ENCODE measurements around the gene MARCHF2. TPM values are rescaled to one million over a fixed set of nuclear protein-coding genes. Genes with fewer than 3 reads are reported as not detected.
A peak's percentile ranks its signal among the peaks of the same experiment; 100 is the strongest.

MARCHF2 gene
- total RNA-seq, 1 donor from 2014 or later = 8.1 TPM

- H3K36me3 Mint-ChIP-seq (ENCODE audit: low read depth) = peaks cover 72% of the 10 kb centered on the region
- intact Hi-C loops (cut with micrococcal nuclease) = no loop called here
- no peaks in the 10 kb centered on the region for H3K9me3 Mint-ChIP-seq
- no peaks in the 10 kb centered on the region for H3K27me3 Mint-ChIP-seq (ENCODE audit: insufficient read depth)
- H3K4me1 Mint-ChIP-seq (ENCODE audit: low read depth) = peaks cover 30% of the 10 kb centered on the region
- no peak for DNase-seq (ENCODE audit: low spot score)
- no peak overlapping the region for H3K27ac Mint-ChIP-seq
- no peak overlapping the region for H3K4me3 Mint-ChIP-seq
Measured at GRCh38 chr19:8468124-8468523, 55.0 kb downstream of the MARCHF2 start.

DNA sequence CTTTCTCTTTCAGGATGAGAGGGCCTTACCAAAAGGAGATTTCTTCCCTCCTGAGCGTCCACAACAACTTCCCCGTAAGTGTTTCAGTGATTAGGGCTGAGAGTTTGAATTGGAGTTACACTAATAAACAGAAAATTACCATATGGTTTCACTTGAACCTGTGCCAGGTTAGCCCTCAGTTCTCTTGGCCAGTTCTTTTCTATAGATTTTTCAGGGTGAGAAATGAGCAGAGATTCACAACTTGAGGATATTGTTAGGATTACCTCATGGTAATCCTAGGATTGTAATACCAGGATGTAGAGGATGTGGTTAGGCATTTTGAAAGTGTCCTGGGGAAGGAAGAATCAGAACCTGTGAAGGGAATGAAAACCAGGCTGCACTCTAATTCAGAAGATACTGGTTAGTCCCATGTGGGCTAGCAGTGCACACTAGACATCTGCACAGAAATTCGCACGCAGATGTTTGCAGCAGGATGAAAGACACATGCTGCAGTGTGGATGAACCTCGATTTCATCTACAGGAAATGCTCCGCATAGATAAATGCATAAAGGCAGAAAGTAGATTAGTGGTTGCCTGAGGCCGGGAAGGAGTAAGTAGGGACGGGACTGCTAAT is 55.8 kb downstream of the MARCHF2 start:
- intact Hi-C loops (cut with micrococcal nuclease) = no loop called here
- Mint-ChIP-seq H3K9me3 (no peaks in the 10 kb centered on the region), H3K27ac (no peak overlapping the region), H3K27me3 (ENCODE audit: insufficient read depth) (no peaks in the 10 kb centered on the region), H3K4me1 (ENCODE audit: low read depth) (peaks cover 37% of the 10 kb centered on the region), H3K4me3 (no peak overlapping the region), H3K36me3 (ENCODE audit: low read depth) (peaks cover 74% of the 10 kb centered on the region)
- no peak for DNase-seq (ENCODE audit: low spot score)

DNA sequence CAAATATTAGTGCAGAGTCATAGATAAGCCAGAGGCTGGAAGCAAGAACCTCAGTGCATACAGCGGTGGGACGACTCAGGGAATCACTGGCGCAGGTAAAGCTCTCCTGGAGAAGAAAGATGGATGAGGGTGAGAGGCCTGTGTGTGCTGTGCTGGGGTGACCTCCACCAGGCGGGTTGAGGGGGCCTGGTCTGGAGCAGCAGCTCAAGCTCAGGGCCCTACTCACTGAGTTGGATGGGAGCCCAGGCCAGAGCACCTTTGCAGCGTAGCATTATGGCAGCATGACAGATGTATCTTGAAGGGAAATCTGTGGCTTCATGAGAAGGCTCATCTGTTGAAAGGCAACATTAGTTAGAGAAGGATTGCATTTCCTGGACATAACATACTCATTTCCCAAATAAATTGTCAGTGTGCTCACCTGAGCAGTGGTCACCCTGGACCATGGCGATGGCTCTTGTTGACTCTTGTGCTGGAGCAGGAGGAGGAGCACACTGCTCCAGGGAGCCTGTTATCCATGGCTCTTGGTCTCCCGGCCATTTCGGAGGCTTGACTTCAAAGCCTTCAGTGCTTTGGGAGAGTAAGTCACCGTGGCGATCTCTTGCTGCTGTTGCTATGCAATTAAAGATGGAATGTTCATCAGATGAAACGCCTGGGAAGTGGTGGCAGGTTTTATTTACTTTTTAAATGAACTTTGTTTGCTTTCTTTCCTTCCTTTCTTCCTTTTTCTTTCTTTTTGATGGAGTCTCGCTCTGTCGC is 56.7 kb downstream of the MARCHF2 start:
- peaks cover 77% of the 10 kb centered on the region for H3K36me3 Mint-ChIP-seq (ENCODE audit: low read depth)
- H3K27me3 Mint-ChIP-seq (ENCODE audit: insufficient read depth) = no peaks in the 10 kb centered on the region
- no peaks in the 10 kb centered on the region for H3K9me3 Mint-ChIP-seq
- H3K4me1 Mint-ChIP-seq (ENCODE audit: low read depth) = peaks cover 43% of the 10 kb centered on the region
- H3K27ac Mint-ChIP-seq = no peak overlapping the region
- no peak for DNase-seq (ENCODE audit: low spot score)
- H3K4me3 Mint-ChIP-seq = no peak overlapping the region
- intact Hi-C loops (cut with micrococcal nuclease) = no loop called here

- intact Hi-C loops (cut with micrococcal nuclease) = no loop called here
- H3K27ac Mint-ChIP-seq = peak overlapping the region; percentile 67
- no peaks in the 10 kb centered on the region for H3K9me3 Mint-ChIP-seq
- H3K36me3 Mint-ChIP-seq (ENCODE audit: low read depth) = peaks cover 63% of the 10 kb centered on the region
- H3K27me3 Mint-ChIP-seq (ENCODE audit: insufficient read depth) = no peaks in the 10 kb centered on the region
- no peak overlapping the region for H3K4me3 Mint-ChIP-seq
- DNase-seq (ENCODE audit: low spot score) = no peak
- peaks cover 43% of the 10 kb centered on the region for H3K4me1 Mint-ChIP-seq (ENCODE audit: low read depth)
Measured at GRCh38 chr19:8473648-8474476, 60.8 kb downstream of the MARCHF2 start.

GRCh38 chr19:8475005-8475404 is 61.9 kb downstream of the MARCHF2 start:
- Mint-ChIP-seq H3K36me3 (ENCODE audit: low read depth) (peaks cover 53% of the 10 kb centered on the region), H3K4me1 (ENCODE audit: low read depth) (peaks cover 36% of the 10 kb centered on the region), H3K9me3 (no peaks in the 10 kb centered on the region), H3K27ac (no peak overlapping the region), H3K27me3 (ENCODE audit: insufficient read depth) (no peaks in the 10 kb centered on the region), H3K4me3 (no peak overlapping the region)
- DNase-seq (ENCODE audit: low spot score) = no peak
- intact Hi-C loops (cut with micrococcal nuclease) = no loop called here

GRCh38 chr19:8476524-8476923 is 63.4 kb downstream of the MARCHF2 start:
- no peaks in the 10 kb centered on the region for H3K27me3 Mint-ChIP-seq (ENCODE audit: insufficient read depth)
- intact Hi-C loops (cut with micrococcal nuclease) = no loop called here

DNA sequence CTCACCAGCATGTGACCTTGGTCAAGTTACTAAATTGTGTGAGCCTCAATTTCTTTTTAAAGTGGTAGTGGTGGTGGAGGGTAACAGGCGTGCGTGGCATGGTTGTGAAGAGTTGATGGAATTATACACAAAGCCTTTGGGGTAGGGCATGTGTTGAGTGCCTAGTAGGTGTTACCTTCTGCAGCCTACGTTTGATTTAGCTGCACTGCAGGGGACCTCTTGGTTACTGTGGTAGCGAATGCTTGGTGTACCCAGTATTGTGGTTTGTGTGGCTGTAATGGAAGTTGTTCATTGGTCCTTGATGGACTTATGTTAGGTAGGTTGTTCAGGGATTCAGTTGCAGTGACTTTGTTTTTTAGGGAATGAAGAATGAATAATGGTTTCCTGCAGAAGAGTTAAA is 64.8 kb downstream of the MARCHF2 start:
- Mint-ChIP-seq H3K27me3 (ENCODE audit: insufficient read depth) (no peaks in the 10 kb centered on the region), H3K4me3 (no peak overlapping the region), H3K9me3 (no peaks in the 10 kb centered on the region), H3K36me3 (ENCODE audit: low read depth) (peaks cover 42% of the 10 kb centered on the region), H3K4me1 (ENCODE audit: low read depth) (peaks cover 42% of the 10 kb centered on the region), H3K27ac (peak overlapping the region; percentile 25)
- DNase-seq (ENCODE audit: low spot score) = no peak
- intact Hi-C loops (cut with micrococcal nuclease) = no loop called here

More at GRCh38 chr19:8476524-8476923, 63.4 kb downstream of the MARCHF2 start:
- Mint-ChIP-seq H3K9me3 (no peaks in the 10 kb centered on the region), H3K36me3 (ENCODE audit: low read depth) (peaks cover 42% of the 10 kb centered on the region), H3K4me3 (no peak overlapping the region), H3K4me1 (ENCODE audit: low read depth) (peaks cover 41% of the 10 kb centered on the region), H3K27ac (no peak overlapping the region)
- no peak for DNase-seq (ENCODE audit: low spot score)

DNA sequence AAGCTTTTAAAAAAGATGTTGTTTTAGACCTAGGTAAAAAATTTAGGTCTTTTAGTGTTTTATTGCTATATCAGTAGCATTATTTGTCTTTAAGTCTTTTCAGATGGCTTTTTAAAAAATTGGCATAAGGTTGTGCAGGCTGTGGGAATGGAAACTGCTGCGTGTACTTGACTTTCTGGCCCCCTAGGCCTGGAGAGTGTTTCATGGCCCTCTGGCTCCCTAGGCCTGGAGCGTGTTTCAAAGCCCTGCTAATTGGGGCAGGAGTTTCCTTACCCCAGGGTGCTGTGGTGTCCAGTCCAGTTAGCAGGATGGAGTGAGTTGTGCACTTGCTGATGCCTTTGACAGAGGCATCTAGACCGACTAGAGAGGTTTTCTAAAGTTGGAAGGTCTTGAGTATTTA is 65.5 kb downstream of the MARCHF2 start:
- no peak overlapping the region for H3K4me3 Mint-ChIP-seq
- no peak for DNase-seq (ENCODE audit: low spot score)
- intact Hi-C loops (cut with micrococcal nuclease) = no loop called here
- peaks cover 35% of the 10 kb centered on the region for H3K4me1 Mint-ChIP-seq (ENCODE audit: low read depth)
- no peaks in the 10 kb centered on the region for H3K9me3 Mint-ChIP-seq
- no peaks in the 10 kb centered on the region for H3K27me3 Mint-ChIP-seq (ENCODE audit: insufficient read depth)
- peak overlapping the region; percentile 43 for H3K27ac Mint-ChIP-seq
- peaks cover 41% of the 10 kb centered on the region for H3K36me3 Mint-ChIP-seq (ENCODE audit: low read depth)

DNA sequence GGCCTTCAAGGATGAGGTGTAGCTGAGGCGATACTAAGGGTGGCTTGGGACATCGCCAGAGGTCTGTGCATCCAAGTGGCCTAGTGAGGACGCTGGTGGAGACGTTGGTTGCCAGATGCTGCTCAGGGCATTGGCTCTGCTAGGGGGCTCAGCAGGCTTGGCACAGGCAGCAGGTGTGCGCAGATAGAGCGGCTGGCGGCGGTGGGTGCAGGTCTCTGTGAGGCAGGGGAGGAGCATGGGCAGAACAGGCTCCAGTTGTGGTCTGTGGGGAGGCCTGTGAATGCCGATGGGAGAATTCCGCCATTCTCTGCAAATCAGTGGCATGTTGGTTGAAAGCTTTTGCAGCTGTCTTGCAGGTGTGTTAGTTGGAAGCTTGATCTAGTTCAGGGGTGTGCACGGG is 68.1 kb downstream of the MARCHF2 start:
- intact Hi-C loops (cut with micrococcal nuclease) = loop anchor here (10.0 kb wide), 1 partner anchor 216 kb away; no protein-coding TSS in a partner anchor
- peak overlapping the region; percentile 40 for H3K27ac Mint-ChIP-seq
- H3K4me3 Mint-ChIP-seq = no peak overlapping the region
- H3K4me1 Mint-ChIP-seq (ENCODE audit: low read depth) = peaks cover 28% of the 10 kb centered on the region
- H3K27me3 Mint-ChIP-seq (ENCODE audit: insufficient read depth) = no peaks in the 10 kb centered on the region
- H3K36me3 Mint-ChIP-seq (ENCODE audit: low read depth) = peaks cover 27% of the 10 kb centered on the region
- no peaks in the 10 kb centered on the region for H3K9me3 Mint-ChIP-seq
- DNase-seq (ENCODE audit: low spot score) = no peak

- peaks cover 28% of the 10 kb centered on the region for H3K36me3 Mint-ChIP-seq (ENCODE audit: low read depth)
- intact Hi-C loops (cut with micrococcal nuclease) = loop anchor here (10.0 kb wide), 1 partner anchor 217 kb away; no protein-coding TSS in a partner anchor
- H3K4me1 Mint-ChIP-seq (ENCODE audit: low read depth) = peaks cover 32% of the 10 kb centered on the region
- H3K27ac Mint-ChIP-seq = peak overlapping the region; percentile 40
- no peaks in the 10 kb centered on the region for H3K9me3 Mint-ChIP-seq
- H3K4me3 Mint-ChIP-seq = no peak overlapping the region
- no peak for DNase-seq (ENCODE audit: low spot score)
- no peaks in the 10 kb centered on the region for H3K27me3 Mint-ChIP-seq (ENCODE audit: insufficient read depth)
Measured at GRCh38 chr19:8481616-8482015, 68.5 kb downstream of the MARCHF2 start.

GRCh38 chr19:8482696-8483095 is 69.6 kb downstream of the MARCHF2 start:
- Mint-ChIP-seq H3K36me3 (ENCODE audit: low read depth) (peaks cover 29% of the 10 kb centered on the region), H3K9me3 (no peaks in the 10 kb centered on the region), H3K27me3 (ENCODE audit: insufficient read depth) (no peaks in the 10 kb centered on the region), H3K4me1 (ENCODE audit: low read depth) (peaks cover 41% of the 10 kb centered on the region), H3K4me3 (no peak overlapping the region), H3K27ac (peak overlapping the region; percentile 14)
- intact Hi-C loops (cut with micrococcal nuclease) = loop anchor here (10.0 kb wide), 1 partner anchor 218 kb away; no protein-coding TSS in a partner anchor
- no peak for DNase-seq (ENCODE audit: low spot score)

GRCh38 chr19:8483165-8483564 is 70.1 kb downstream of the MARCHF2 start:
- Mint-ChIP-seq H3K27me3 (ENCODE audit: insufficient read depth) (no peaks in the 10 kb centered on the region), H3K4me3 (no peak overlapping the region), H3K27ac (peak overlapping the region; percentile 14), H3K9me3 (no peaks in the 10 kb centered on the region), H3K36me3 (ENCODE audit: low read depth) (peaks cover 28% of the 10 kb centered on the region), H3K4me1 (ENCODE audit: low read depth) (peaks cover 40% of the 10 kb centered on the region)
- DNase-seq (ENCODE audit: low spot score) = no peak
- intact Hi-C loops (cut with micrococcal nuclease) = loop anchor here (10.0 kb wide), 1 partner anchor 218 kb away; no protein-coding TSS in a partner anchor

Measured in activated T-helper 1 cell treated with anti-CD3 and anti-CD28 coated beads, Interleukin-12 subunit alpha, Interleukin-12 subunit beta, Interleukin-2, Interleukin-4 antibody, amounts not matched to agents 30 ng/mL and 10 ng/mL and 1 ng/mL, durations not matched to agents 14 hours and 24 hours and 36 hours (primary cell).